ENCODE measurements around the gene POLG.

The POLG gene

GRCh38 chr15:89325039-89325803 lies 9.4 kb downstream of the POLG start:
- no peak for DNase-seq

GRCh38 chr15:89323825-89324224 lies 10.8 kb downstream of the POLG start:
- no peak for DNase-seq

- no peak for DNase-seq
These were observed 11.8 kb downstream of the POLG start for GRCh38 chr15:89322822-89323221.

GRCh38 chr15:89321521-89322410 lies 12.9 kb downstream of the POLG start:
- no peak for DNase-seq

GRCh38 chr15:89320200-89320599 lies 14.4 kb downstream of the POLG start:
- DNase-seq = no peak

- no peak for DNase-seq
These were observed 14.9 kb downstream of the POLG start for GRCh38 chr15:89319678-89320077.

GRCh38 chr15:89317186-89317720 lies 17.4 kb downstream of the POLG start:
- DNase-seq = no peak

- no peak for DNase-seq
These were observed 18.1 kb downstream of the POLG start for GRCh38 chr15:89316504-89316903.

GRCh38 chr15:89315375-89315929 lies 19.2 kb downstream of the POLG start:
- no peak for DNase-seq

GRCh38 chr15:89309993-89310392 lies 24.6 kb downstream of the POLG start:
- no peak for DNase-seq

GRCh38 chr15:89308236-89308635 lies 26.4 kb downstream of the POLG start:
- no peak for DNase-seq

GRCh38 chr15:89307791-89308190 lies 26.8 kb downstream of the POLG start:
- no peak for DNase-seq

- DNase-seq = no peak
These were observed 27.5 kb downstream of the POLG start for GRCh38 chr15:89307046-89307587.

GRCh38 chr15:89305395-89305794 lies 29.2 kb downstream of the POLG start:
- no peak for DNase-seq

- DNase-seq = no peak
These were observed 30.6 kb downstream of the POLG start for GRCh38 chr15:89303986-89304385.

GRCh38 chr15:89301304-89302089 lies 33.1 kb downstream of the POLG start:
- DNase-seq = no peak

GRCh38 chr15:89299896-89300295 lies 34.7 kb downstream of the POLG start:
- no peak for DNase-seq

GRCh38 chr15:89293012-89293411 lies 41.6 kb downstream of the POLG start:
- DNase-seq = no peak

GRCh38 chr15:89291934-89292438 lies 42.6 kb downstream of the POLG start:
- no peak for DNase-seq

GRCh38 chr15:89283201-89283600 lies 51.4 kb downstream of the POLG start:
- no peak for DNase-seq

GRCh38 chr15:89282631-89283030 lies 52.0 kb downstream of the POLG start:
- DNase-seq = no peak

GRCh38 chr15:89278307-89278706 lies 56.3 kb downstream of the POLG start:
- no peak for DNase-seq

Measured in left hindlimb (tissue), 1 donor.